GM18868 (cell line): ENCODE results near the gene CD209.

ENCODE experiments used
- ATAC-seq: cut with Tn5 transposase; IDR thresholded peaks from one replicate; pipeline ENCODE4 v1.9.1; 2021; ENCODE audit warnings: mild to moderate bottlenecking, moderate library complexity; ENCODE audit not compliant: unreplicated experiment

The CD209 gene

DNA sequence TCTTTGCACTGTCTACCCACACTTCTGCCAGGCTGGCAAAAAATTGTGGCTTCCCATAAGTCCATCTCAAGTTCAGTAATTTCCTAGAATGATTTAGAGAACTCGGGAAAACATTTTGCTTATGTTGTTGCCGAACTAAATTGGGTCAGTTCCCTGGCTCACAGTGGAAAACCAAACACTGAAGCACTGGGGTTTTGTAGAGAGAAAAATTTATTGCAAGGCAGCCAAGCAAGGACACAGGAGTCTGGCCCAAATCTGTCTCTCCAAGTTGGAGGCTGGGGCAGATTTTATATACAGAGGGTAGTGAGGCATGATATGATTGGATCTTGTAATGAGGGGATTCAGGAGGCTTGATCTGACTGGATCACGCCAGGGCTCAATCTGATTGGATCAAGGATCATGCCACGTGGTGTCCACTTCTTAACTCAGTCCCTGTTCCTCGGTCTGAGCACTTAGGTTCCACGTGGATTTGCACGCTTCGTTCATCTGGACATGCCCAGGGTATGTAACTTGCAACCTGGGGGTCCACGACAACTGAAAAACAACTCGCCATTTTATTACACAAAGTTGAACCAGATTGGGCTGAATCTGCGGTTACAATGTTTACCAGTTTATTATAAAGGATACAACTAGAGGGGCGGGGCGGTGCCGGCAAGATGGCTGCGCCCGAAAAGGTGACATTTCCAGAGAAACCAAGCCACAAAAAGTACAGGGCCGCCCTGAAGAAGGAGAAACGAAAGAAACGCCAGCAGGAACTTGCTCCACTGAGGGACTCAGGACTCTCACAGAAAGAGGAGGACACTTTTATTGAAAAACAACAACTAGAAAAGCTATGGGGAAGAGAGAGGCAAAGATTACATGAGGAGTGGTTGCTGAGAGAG is 7.3 kb downstream of the CD209 start:
- ATAC-seq: no peak

DNA sequence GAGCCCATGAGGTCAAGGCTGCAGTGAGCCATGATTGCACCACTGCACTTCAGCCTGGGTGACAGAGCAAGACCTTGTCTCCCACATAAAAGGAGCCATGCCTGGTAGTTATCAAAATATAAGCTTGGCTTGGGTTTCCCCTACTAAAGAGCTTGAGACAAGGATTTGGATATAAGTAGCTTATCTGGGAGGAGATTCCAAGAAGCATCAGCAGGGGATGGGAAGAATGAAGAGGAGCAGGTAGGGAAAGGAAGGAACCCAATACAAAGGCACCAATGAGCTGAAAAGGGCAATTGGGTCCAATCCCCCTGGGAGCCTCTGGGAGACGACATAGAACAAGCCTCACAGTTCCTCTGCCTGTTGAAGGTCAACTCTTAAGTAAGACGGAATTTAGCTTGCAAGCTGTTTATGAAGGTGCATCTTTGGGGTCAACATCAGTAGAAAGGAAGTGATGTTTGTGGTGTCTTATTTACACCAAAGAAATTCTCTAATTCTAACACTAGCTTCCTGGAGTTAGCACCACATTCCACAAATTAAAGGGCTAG is 8.1 kb downstream of the CD209 start:
- no peak for ATAC-seq

DNA sequence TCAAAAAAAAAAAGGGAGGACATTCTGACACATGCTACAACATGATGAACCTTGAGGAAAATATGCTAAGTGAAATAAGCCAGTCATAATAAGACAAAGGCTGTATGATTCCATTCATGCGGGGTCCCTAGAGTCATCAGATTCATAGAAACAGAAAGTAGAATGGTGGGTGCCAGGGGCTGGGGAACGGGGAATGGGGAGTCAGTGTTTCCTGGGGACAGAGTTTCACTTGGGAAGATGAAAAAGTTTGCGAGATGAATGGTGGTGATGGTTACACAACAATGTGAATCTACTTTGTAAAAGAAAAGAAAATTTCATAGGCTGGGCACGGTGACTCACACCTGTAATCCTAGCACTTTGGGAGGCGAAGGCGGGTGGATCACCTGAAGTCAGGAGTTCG is 9.3 kb downstream of the CD209 start:
- ATAC-seq: no peak

DNA sequence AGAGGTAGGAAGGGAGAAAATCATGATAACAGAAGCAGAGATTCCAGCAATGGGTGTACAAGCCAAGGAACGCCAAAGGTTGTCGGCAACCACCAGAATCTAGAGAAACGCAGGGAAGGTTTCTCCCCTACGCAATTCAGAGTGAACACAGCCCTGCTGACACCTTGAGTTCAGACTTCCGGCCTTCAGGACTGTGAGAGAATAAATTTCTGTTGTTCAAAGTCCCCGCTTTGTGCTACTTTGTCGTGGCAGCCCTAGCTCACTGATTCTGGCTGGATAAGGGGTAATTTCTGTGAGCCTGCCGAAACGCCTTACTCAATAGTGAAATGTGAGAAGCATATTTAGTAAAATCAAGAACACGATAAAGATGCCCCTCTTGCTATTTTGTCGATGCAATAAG is 10.1 kb downstream of the CD209 start:
- ATAC-seq: no peak

DNA sequence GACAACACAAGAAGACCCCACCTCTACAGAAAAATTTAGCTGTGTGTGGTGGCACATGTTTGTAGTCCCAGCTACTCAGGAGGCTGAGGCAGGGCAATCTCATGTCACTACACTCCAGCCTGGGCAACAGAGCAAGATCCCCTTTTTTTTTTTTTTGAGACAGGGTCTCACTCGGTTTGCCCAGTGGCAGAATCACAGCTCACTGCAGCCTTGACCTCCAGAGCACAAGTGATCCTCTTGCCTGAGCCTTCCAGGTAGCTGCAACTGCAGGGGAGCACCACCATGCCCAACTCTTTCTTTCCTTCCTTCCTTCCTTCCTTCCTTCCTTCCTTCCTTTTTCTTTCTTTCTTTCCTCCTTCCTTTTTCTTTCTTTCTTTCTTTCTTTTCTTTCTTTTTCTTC is 11.2 kb downstream of the CD209 start:
- ATAC-seq: no peak

DNA sequence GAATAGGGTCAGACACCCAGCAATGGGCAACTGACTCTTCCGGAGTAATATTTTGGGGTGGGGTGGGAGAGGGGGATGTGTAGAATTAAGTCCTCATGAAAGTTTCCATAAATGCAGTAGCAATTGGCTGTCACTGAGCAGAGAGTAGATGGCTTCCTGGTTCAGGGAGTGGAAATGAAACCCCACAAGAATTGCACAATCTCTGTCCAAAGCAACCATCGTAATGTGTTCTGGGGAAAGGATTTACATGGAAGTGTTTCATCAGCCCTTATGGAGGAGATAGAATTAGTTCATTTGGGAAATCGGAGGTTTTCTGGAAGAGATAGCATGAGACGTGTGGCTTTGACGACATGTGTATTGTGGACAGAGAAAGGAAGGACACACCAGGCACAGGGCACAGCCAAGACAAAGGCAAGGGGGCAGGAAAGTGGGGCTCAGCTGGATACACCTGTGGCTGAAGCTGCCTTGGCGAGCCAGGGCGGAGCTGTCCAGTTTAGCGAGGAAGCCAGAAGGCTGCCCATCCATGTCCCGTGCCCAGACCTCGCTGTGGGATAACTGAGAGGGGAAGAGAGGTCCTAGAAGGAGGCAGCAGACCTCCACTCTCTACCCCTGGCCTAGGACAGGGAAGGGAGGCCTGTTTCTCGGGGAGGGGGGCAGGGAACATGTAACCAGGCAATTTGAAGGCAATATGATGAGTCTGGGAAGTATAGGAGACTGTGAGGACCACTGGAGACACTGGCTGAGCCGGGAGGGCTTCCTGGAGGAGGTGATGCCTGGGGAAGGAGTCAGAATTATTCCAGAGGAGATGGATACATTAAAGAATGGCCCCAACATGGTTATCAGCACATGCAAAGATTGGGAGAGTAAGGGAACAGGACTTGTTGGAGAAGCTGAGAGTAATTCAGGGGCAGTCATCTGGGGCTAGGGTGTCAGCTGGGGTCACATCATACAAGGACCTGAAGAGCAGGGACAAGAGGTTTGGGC is 12.8 kb downstream of the CD209 start:
- ATAC-seq: no peak

DNA sequence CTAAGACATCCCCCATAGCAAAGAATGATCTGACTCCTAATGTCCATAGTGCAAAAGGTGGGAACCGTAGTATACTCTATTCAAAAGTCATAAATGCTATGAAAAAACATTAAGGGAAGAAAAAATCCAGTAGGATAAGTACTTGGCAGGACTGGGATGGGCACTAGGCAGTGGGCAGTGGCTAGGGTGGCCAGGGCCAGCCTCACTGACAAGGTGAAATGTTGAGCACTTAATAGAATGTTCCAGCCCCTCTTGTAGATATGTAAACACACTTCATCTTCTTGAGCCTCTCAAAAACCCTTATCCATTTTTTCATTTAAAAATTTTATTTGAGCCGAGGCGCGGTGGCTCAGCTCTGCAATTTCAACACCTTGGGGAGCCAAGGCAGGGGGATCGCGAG is 14.0 kb downstream of the CD209 start:
- no peak for ATAC-seq

DNA sequence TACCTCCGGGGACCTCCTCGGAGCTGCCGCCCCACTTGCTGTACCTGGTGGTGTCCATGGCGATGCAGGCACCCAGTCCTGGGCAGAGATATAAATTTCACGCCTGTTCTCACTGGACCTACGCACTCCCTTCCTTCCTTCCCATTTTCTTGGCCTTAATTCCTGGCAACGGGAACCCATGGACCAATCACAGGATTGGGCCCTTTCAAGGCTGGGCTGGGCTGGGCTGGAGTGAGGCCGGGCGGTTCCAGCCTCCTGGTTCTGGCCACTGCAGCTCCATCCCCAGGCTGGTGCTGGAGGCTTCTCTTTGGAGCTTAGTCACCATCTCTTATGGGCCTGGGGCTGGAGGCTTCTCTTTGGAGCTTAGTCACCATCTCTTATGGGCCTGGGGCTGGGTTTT is 15.3 kb downstream of the CD209 start, which contains the start of gene CLEC4G:
CLEC4G (minus strand) TSS at position 66 of the 400 bp plus-strand sequence; CDS start at position 58, 8 bp downstream.
- no peak for ATAC-seq

DNA sequence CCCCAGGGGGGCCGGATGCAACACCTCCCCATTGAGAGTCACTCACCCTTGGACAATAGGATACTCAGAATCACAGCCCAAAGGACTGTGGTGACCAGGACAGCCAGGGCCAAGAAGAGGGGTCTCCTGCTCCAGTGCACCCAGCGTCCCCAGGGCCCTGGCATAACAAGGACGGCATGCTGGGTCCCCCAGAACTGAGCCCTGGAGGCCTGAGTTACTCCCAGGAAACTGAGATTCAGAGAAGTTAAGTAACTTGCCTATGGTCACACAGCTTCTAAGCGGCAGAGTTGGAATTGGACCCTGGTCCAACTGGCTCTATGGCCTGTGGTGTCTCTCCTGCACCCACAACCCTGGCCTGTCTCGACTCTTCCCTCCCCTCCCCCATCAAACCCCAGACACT is 15.7 kb downstream of the CD209 start:
- ATAC-seq: no peak

DNA sequence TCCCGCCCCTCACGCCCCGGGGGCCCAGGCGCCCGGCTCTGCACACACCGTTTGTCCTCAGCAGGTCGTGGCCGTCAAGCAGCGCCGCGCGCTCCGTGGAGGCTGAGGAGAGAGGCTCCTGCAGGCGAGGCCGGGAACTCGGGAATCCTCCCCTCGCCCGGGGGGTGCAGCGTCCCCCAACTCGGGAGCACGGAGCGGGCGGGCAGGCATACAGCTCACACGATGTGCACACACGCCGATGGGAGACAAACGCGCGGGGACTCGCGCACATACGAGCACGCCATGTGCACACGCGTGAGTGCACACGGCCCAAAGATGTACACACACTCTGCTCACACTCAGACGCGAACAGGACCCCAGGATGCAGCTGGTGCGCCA is 16.1 kb downstream of the CD209 start:
- no peak for ATAC-seq

DNA sequence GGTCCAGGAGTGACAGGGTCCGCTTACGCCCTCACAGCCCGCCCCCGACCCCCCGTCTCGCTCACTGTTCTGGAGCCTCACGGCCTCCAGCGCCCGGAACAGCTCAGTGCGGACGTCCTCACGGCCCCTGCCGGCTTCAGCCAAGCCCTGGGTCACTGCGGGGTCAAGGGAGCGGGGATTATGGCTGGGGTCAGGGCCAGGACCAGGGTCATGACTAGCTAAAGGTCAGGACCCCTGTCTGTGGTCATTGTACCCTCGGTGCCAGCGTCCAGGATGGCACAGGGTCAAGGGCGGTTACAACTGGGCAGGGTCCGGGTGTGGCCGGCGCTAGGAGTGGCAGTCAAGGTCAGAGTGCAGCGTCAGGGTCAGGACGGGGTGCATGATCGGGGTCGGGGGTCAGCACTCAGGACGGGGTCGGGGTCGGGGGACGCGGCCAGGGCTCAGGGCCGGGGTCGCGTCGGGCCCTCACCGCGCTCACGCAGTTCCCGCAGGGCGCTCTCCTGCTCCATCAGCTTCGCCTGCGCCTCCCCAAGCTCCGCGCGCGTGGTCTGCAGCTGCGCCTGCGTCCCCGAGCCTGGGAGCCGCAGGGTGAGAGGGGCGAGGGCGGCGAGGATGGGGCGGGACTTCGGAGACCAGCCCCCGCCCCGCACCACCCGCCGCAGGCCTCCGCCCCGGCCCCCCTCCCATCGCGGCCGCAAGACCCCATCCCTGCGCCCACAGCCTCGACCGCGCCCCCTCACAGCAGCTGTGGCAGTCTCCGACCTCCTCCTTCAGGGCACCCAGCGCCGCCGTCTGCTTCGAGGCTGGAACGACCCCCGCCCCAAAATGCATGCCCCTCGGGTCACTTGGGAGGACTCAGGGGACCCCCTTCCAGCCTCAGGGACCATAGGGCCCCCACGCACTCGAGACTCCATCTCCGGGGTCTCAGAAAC is 16.8 kb downstream of the CD209 start:
- ATAC-seq: no peak

DNA sequence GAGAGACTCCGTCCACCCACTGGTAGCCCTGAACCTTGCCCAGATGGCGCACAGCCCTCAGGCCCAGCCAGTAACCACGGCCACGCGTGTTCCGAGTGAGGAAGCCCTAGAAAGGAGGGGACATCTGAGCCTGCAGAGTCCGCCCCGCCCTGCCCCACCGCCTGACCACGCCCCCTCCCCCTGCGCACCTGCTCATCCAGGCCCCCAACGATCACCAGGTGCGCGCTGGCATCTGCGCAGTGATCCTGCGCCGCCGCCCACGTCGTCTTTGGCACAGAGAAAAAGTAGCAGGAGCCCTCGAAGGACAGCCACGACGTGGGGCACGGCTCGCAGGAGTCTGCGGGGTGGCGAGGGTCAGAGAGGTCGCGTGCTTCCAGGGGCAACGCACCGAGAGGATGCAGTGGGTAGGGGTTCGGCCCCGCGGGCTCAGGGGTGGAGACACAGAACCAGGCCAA is 17.5 kb downstream of the CD209 start:
- no peak for ATAC-seq

DNA sequence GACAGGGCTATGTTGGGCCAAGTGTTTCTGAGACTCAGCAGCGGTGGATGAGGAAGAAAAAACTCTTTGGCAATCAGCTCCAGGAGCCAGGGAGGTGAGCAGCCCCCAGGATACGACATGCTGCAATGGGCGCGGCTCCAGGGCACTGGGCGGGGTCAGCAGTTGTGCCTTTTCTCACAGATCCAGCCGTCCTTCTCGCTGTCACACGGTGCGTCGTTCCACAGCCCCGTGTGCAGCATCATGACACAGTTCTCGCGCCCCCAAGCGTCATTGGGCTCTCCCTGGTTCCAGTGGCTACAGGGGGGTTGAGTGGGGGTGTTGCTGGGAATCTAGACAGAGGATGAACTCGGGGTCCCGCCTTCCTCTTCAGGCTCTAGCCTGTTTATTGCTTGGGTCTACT is 18.1 kb downstream of the CD209 start:
- ATAC-seq: no peak

DNA sequence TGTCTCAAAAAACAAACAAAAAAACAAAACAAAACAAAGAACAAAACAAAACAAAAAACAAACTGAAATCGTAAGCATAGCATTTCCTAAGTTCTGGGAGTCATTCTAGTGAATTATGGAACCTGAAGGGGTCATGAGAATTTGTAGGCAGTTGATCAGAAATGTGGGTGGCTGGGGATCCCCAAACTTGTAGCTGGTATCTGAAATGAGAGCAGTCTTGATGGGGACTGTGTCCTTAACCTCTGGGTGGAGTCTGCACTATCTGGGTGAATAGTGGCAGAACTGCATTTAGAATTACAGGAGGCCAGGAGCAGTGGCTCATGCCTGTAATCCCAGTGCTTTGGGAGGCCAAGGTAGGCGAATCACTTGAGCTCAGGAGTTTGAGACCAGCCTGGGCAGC is 21.5 kb downstream of the CD209 start:
- no peak for ATAC-seq

DNA sequence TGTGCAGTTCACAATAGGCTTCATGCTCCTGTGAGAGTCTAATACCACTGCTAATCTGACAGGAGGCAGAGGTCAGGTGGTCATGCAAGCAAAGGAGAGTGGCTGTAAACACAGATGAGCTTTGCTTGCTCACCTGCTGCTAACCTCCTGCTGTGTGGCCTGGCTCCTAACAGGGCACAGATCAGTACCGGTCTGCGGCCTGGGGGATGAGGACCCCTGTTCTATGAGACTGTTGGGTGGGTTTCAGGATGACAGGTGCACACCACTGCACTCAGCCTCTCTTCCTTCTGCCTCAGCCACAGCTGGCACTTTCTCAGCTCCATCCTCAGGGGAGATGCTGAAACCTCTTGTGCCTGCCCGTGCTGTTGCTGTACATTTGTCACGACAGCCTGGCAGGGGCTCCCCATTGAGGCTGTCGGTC is 25.1 kb downstream of the CD209 start:
- no peak for ATAC-seq

DNA sequence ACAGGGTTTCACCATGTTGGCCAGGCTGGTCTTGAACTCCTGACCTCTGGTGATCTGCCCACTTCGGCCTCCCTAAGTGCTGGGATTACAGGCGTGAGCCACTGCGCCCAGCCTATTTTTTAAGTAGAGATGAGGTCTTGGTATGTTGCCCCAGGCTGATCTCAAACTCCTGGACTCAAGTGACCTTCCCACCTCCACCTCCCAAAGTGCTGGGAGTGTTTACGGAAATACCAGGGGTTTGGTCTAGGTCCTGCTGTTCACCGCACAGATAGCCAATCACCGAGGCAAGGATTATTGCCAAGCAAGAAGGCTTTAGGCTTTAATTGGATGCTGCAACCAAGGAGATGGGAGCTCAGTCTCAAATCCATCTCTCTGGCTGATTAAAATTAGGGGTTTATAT is 27.0 kb downstream of the CD209 start:
- ATAC-seq: no peak

DNA sequence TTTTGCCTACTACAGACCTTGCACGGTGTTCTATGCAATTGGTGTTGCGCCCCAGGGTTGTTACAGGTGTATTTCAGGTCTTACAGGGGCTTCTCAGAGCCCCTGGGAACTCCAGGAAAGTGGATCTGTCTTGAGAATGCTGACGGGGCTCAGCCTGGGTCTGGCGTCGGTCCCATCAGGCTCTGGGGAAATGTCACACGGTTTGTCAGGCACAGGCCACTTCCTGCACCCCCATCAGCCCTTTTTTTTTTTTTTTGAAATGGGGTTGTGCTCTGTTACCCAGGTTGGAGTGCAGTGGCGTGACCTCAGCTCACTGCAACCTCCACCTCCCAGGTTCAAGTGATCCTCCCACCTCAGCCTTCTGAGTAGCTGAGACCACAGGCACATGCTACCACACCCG is 28.7 kb downstream of the CD209 start:
- ATAC-seq: no peak

DNA sequence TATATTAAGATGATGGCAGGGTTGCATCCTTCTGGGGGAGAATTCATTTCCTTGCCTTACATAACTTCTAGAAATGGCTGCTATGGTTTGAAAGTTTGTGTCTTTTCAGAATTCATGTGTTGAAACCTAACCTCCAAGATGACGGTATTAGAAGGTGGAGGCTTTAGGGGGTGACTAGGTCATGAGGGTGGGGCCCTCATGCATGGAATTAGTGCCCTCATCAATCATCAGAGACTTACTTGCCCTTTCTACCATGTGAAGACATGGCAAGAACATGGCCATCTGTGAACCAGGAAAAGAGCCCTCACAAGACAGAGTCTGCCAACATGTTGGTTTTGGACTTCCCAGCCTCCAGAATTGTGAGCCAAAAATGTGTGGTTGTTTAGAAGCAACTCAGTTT is 30.6 kb downstream of the CD209 start:
- ATAC-seq: no peak

DNA sequence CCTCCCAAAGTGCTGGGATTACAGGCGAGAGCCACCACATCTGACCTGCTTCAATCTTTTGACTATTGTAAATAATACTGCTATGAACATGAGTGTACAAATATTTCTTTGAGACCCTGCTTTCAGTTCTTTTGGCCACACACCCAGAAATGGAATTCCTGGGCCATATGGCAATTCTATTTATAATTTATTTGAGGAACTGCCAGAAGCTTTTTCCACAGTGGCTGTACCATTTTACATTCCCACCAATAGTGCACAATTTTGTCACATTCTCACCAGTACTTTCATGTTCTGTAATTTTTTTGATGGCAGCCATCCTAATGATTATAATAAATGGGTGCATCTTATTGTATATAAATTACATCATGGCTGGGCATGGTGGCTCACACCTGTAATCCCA is 31.7 kb downstream of the CD209 start:
- no peak for ATAC-seq

DNA sequence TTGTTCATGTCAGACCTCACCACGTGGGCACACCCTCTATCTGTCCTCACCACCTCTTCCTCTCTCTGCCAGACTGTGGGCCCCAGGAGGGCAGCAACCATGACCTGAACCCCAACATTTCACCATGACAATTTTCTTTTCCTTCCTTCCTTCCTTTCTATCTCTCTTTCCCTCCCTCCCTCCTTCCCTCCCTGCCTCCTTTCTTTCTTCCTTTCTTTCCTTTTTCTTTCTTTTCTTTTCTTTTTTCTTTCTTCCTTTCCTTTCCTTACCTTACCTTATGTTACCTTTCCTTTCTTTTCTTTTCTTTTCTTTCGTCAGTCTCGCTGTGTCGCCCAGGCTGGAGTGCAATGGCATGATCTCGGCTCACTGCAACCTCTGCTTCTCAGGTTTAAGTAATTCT is 36.7 kb downstream of the CD209 start:
- no peak for ATAC-seq
